HepG2 (cell line): ENCODE measurements around the gene SNRNP25. TPM values are rescaled to one million over a fixed set of nuclear protein-coding genes. Genes with fewer than 3 reads are reported as not detected.
"Not testable (repeated sequence)": the region's sequence is repeated elsewhere in the genome, so short reads cannot be mapped to it uniquely, and the experiment has no call there.

Experiments
- ATAC-seq: fragments of 200-7000 bp; cut with Tn5 transposase; 3 replicates; pipeline ENCODE4 v1.9.1; 2020; ENCODE audit warnings: mild to moderate bottlenecking, moderate library complexity
- BruUV-seq: library from RNA; stranded (reverse); fragments of 400-500 nt; replicated peaks from 2 replicates; lab custom pipeline; 2021; lab: Mats Ljungman, UMichigan
- CTCF ChIA-PET: fragments of 300-600 bp; formaldehyde crosslinking; extraction: SDS; loops from one replicate; lab custom pipeline; 2021; ENCODE audit warnings: low total read pairs, inconsistent platforms, low intra/inter-chr PET ratio; lab: Yijun Ruan, JAX
- POLR2A ChIA-PET: fragments of 350-600 bp; sonication (Branson Sonifier 250); formaldehyde crosslinking; loops from one replicate; lab custom pipeline; 2020; ENCODE audit warnings: antibody characterized with exemption, inconsistent platforms; lab: Yijun Ruan, JAX
- DNase-seq: peaks from one replicate; pipeline ENCODE4 v3.0.0-alpha.2; 2015; ENCODE audit warnings: low spot score
- FAIRE-seq: peaks from 3 replicates; lab custom pipeline; 2011; peaks lifted over from hg19 to GRCh38; lab: Jason Lieb, UNC
- H2AFZ ChIP-seq: one replicate; pipeline ENCODE4 v1.6.1; 2011; ENCODE audit warnings: low read length, inconsistent platforms
- H3K27ac ChIP-seq: fragments of 300-600 bp; 3 replicates; pipeline ENCODE4 v1.8.0; 2011; ENCODE audit warnings: mixed run types, mild to moderate bottlenecking, mixed read lengths, low read length, inconsistent platforms; ENCODE audit not compliant: insufficient read depth; ENCODE audit errors: extremely low read length
- H3K27me3 ChIP-seq, 2 experiments: fragments of 200-600 bp in 1 of 2; 2 replicates in 1 of 2; 3 replicates in 1 of 2; pipeline versions ENCODE4 v1.6.0 to v1.8.0; 2011; ENCODE audit warnings: low read length in 2 of 2, mild to moderate bottlenecking in 2 of 2, moderate library complexity in 2 of 2, inconsistent platforms in 1 of 2; ENCODE audit not compliant: insufficient read depth in 2 of 2, control insufficient read depth in 1 of 2
- H3K36me3 ChIP-seq, 2 experiments: fragments of 200-600 bp in 1 of 2; replicated peaks in 1 of 2; 2 replicates in 1 of 2; 3 replicates in 1 of 2; pipeline versions ENCODE4 v1.5.1 to v1.8.0; 2011; ENCODE audit warnings: low read length in 2 of 2, inconsistent platforms in 1 of 2; ENCODE audit not compliant: insufficient read depth in 2 of 2, control insufficient read depth in 1 of 2
- H3K4me1 ChIP-seq: 2 replicates; pipeline ENCODE4 v1.5.1; 2012; ENCODE audit warnings: low read length, inconsistent platforms; ENCODE audit not compliant: insufficient read depth
- H3K4me2 ChIP-seq: 2 replicates; pipeline ENCODE4 v1.6.0; 2011; ENCODE audit warnings: low read depth, low read length, inconsistent platforms
- H3K4me3 ChIP-seq, 3 experiments: fragments of 200-600 bp in 1 of 3; sonication (generic), shearing (Covaris generic) in 1 of 3; replicated peaks in 1 of 3; 2 replicates each; pipeline ENCODE4 v1.5.1; 2011 to 2016; ENCODE audit warnings: low read length in 3 of 3, inconsistent platforms in 2 of 3, low read depth in 2 of 3, mild to moderate bottlenecking in 2 of 3, control low read depth in 1 of 3, mixed read lengths in 1 of 3; ENCODE audit not compliant: insufficient read depth in 1 of 3
- H3K79me2 ChIP-seq: one replicate; pipeline ENCODE4 v1.6.1; 2011; ENCODE audit warnings: low read length, inconsistent platforms; ENCODE audit not compliant: insufficient read depth
- H3K9ac ChIP-seq: 2 replicates; pipeline ENCODE4 v1.6.0; 2011; ENCODE audit warnings: mild to moderate bottlenecking, low read depth, low read length, inconsistent platforms; ENCODE audit not compliant: insufficient read depth
- H3K9me3 ChIP-seq: 2 replicates; pipeline ENCODE4 v1.5.1; 2012; ENCODE audit warnings: mild to moderate bottlenecking, low read length
- H4K20me1 ChIP-seq: 2 replicates; pipeline ENCODE4 v1.6.0; 2011; ENCODE audit warnings: inconsistent platforms, mild to moderate bottlenecking, low read length, moderate library complexity; ENCODE audit not compliant: insufficient read depth
- WGBS: methylation state at CpG from one replicate; pipeline ENCODE4 v1.1.6; 2017; ENCODE audit warnings: low lambda C conversion rate; 5-methylcytosine and 5-hydroxymethylcytosine counted together
- in situ Hi-C: cut with HindIII; loops from 2 replicates; pipeline ENCODE4 v1.10.0; 2017; ENCODE audit warnings: low pct_unique_long_range_greater_than_20kb; ENCODE audit not compliant: extremely low pct_ligation_motif_present
- intact Hi-C: fragments of 100-400 bp; cut with micrococcal nuclease; formaldehyde crosslinking; loops from one replicate; pipeline ENCODE4 v1.10.0; 2022; ENCODE audit not compliant: unreplicated experiment
- polyA plus RNA-seq, 8 experiments: library from polyadenylated mRNA; depleted of rRNA in 3 of 8; stranded (reverse) in 7 of 8; unstranded in 1 of 8; fragments of >200 nt; fragmentation: Illumina TruSeq in 4 of 8; extraction: Trizol in 4 of 8; gene quantifications; 2 replicates each; pipeline versions ENCODE4 v1.2.1 to v1.2.3, GENCODE V29; 2011 to 2016; ENCODE audit warnings: low read depth in 4 of 8, missing spikeins in 1 of 8, mixed read lengths in 1 of 8; ENCODE audit not compliant: insufficient read depth in 1 of 8
- total RNA-seq, 5 experiments: library from RNA; depleted of rRNA; stranded (reverse); fragments of >200 nt; fragmentation: Illumina TruSeq; extraction: Trizol; gene quantifications; 2 replicates each; pipeline ENCODE4 v1.2.3, GENCODE V29; 2016; ENCODE audit warnings: low read depth in 1 of 5

The SNRNP25 gene
- total and polyA plus RNA-seq, 2 of the 13 experiments (the other 11 are each of a cell fraction or from before 2014, with no cell fraction given) = 34.1 to 97.4 TPM

GRCh38 chr16:30627-31026 lies 23.0 kb upstream of the SNRNP25 start:
- CTCF ChIA-PET, H3K27me3 ChIP-seq, DNase-seq, H3K4me3 ChIP-seq, H3K36me3 ChIP-seq, intact Hi-C loops, H3K27ac ChIP-seq, in situ Hi-C loops, H3K9ac ChIP-seq, H3K9me3 ChIP-seq, POLR2A ChIA-PET, ATAC-seq, H3K4me2 ChIP-seq, H2AFZ ChIP-seq, FAIRE-seq, H4K20me1 ChIP-seq, H3K79me2 ChIP-seq, BruUV-seq: not testable (repeated sequence)
- 75% methylated on average over 1 of the region's 7 CpGs for WGBS
- H3K4me1 ChIP-seq = peaks cover 11% of the 10 kb centered on the region

GRCh38 chr16:33154-33876 lies 20.3 kb upstream of the SNRNP25 start:
- H3K4me3 ChIP-seq, intact Hi-C loops, DNase-seq, H3K79me2 ChIP-seq, BruUV-seq, H3K27me3 ChIP-seq, ATAC-seq, FAIRE-seq, H3K9ac ChIP-seq, H2AFZ ChIP-seq, H3K4me2 ChIP-seq, H3K27ac ChIP-seq, POLR2A ChIA-PET, CTCF ChIA-PET, H3K36me3 ChIP-seq, H4K20me1 ChIP-seq, in situ Hi-C loops, H3K9me3 ChIP-seq: not testable (repeated sequence)
- WGBS = 57% methylated on average over 1 of the region's 8 CpGs
- H3K4me1 ChIP-seq = peaks cover 13% of the 10 kb centered on the region
